Sigmoid colon (tissue), 7 donors: ENCODE measurements around the gene SYNDIG1L. TPM values are rescaled to one million over a fixed set of nuclear protein-coding genes. Genes with fewer than 3 reads are reported as not detected.

Experiments
- DNase-seq: peaks from one replicate; pipeline ENCODE4 v3.0.0-alpha.2; 2019
- H3K27ac ChIP-seq, 4 donors: fragments of 200-600 bp; sonication (generic); one replicate each; pipeline ENCODE4 v1.5.1; 2016 to 2019; ENCODE audit warnings: mild to moderate bottlenecking in 1 of 4
- H3K27me3 ChIP-seq, 3 donors: fragments of 200-600 bp; sonication (generic); one replicate each; pipeline ENCODE4 v1.5.1; 2019; ENCODE audit warnings: mild to moderate bottlenecking in 1 of 3
- H3K36me3 ChIP-seq, 4 donors: fragments of 200-600 bp; sonication (generic); one replicate each; pipeline ENCODE4 v1.5.1; 2016 to 2019
- H3K4me1 ChIP-seq, 4 donors: fragments of 200-600 bp; sonication (generic); one replicate each; pipeline ENCODE4 v1.5.1; 2017 to 2019
- H3K4me3 ChIP-seq, 4 donors: fragments of 200-600 bp; sonication (generic); one replicate each; pipeline ENCODE4 v1.5.1; 2017 to 2019; ENCODE audit warnings: mild to moderate bottlenecking in 2 of 4, moderate library complexity in 1 of 4
- H3K9me3 ChIP-seq, 4 donors: fragments of 200-600 bp in 3 of 4; sonication (generic) in 3 of 4; one replicate each; pipeline versions ENCODE4 v1.5.1 to v1.6.1; 2013 to 2019
- EP300 ChIP-seq, 4 donors: sonication (generic); formaldehyde crosslinking; IDR thresholded peaks; one replicate each; pipeline ENCODE4 v1.6.1; 2017; ENCODE audit warnings: antibody characterized with exemption in 4 of 4
- POLR2A ChIP-seq, 2 donors: fragments of 450-650 bp; IDR thresholded peaks; one replicate each; pipeline ENCODE4 v1.6.1; 2016; ENCODE audit warnings: antibody characterized with exemption in 2 of 2, mild to moderate bottlenecking in 2 of 2, moderate library complexity in 2 of 2
- POLR2AphosphoS5 ChIP-seq, 4 donors: sonication (generic); formaldehyde crosslinking; IDR thresholded peaks; one replicate each; pipeline ENCODE4 v1.6.1; 2017; ENCODE audit warnings: antibody characterized with exemption in 4 of 4
- WGBS, 2 donors: extraction: QIAGEN DNeasy Blood & Tissue Kit; methylation state at CpG; one replicate each; pipeline ENCODE4 v1.1.7; 2013; 5-methylcytosine and 5-hydroxymethylcytosine counted together
- intact Hi-C: fragments of 100-400 bp; cut with DNase I; formaldehyde crosslinking; loops from one replicate; pipeline ENCODE4 v1.15.1; 2023
- polyA plus RNA-seq, 3 donors: library from polyadenylated mRNA; stranded (reverse); fragments of 200-250 nt; gene quantifications; one replicate each; pipeline ENCODE4 v1.2.3, GENCODE V29; 2013
- total RNA-seq, 4 donors: library from RNA; depleted of rRNA; stranded (reverse); fragments of >200 nt; gene quantifications; one replicate each; pipeline ENCODE4 v1.1.0, GENCODE V29; 2016
- TF ChIP-seq, protein P1 (sequence below), 4 experiments: fragments of 450-650 bp in 3 of 4; fragments of 200-600 bp in 1 of 4; IDR thresholded peaks; one replicate each; pipeline ENCODE4 v1.5.1; 2016 to 2019; ENCODE audit warnings: antibody characterized with exemption in 4 of 4, mild to moderate bottlenecking in 3 of 4, moderate library complexity in 2 of 4
- donor health status: healthy with polysubstance abuse.
- donor health status: Bipolar disorder and iron deficiency.
- donor health status: healthy.

Gene SYNDIG1L
- total and polyA plus RNA-seq, 7 donors: under 0.01 to 1.7 (median 0.20) TPM; not detected in 4

DNA sequence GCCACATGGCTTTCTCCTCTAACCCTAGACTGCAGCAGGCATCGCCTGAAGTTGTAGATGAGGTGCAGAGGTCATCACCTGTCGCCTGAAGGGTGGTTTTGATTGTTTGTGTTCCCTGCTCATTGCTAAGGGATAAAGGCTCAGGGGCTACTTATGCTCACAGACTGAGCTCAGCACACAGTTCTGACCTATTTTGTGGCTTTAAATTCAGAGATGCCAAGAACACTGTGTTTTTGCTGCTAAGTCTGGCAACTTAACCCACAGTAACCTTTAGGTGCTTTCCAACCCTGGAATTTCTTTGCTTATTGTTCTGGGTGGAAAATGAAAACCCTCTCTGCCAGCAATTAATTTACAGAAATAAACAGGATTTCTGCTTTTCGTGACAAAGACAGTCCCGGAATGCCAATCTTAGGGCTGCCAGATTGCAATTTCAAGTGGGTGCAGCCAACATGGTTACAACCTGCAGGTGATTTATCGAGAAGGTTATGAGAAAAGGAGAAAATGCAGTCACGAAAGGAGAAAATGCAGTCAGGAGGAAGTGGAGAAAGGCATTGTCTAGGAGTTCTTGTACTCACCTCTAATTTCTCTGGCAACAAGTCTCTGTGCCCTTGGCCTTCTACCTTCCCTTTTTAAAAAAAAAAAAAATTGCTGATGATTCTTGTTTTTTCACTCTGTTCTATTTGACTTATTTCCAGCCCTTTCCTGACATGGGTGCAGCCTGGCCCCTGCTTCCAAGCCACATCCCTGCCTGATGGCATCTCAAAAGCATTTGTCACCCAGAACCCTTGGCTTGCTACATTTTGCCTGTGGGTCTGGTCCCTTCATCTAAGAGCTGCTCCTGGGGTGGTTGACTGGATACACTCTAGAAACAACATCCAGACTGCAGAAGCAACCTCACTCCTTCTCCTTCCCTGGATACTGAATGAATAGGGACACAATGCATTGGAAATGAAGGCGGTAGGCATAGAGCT lies 43.8 kb upstream of the SYNDIG1L start:
- H3K27me3 ChIP-seq: no peaks in the 10 kb centered on the region
- no peak for DNase-seq
- H3K36me3 ChIP-seq: peaks cover 0 to 15% (median 4%) of the 10 kb centered on the region in 4 donors
- intact Hi-C loops: no loop called here
- no peak overlapping the region for H3K4me3 ChIP-seq
- H3K27ac ChIP-seq: no peak overlapping the region
- 86 to 89% methylated on average over 7 of the region's 7 CpGs for WGBS, 2 donors
- no peaks in the 10 kb centered on the region for H3K4me1 ChIP-seq
- no peaks in the 10 kb centered on the region for H3K9me3 ChIP-seq
- TF ChIP-seq, protein P1, sequence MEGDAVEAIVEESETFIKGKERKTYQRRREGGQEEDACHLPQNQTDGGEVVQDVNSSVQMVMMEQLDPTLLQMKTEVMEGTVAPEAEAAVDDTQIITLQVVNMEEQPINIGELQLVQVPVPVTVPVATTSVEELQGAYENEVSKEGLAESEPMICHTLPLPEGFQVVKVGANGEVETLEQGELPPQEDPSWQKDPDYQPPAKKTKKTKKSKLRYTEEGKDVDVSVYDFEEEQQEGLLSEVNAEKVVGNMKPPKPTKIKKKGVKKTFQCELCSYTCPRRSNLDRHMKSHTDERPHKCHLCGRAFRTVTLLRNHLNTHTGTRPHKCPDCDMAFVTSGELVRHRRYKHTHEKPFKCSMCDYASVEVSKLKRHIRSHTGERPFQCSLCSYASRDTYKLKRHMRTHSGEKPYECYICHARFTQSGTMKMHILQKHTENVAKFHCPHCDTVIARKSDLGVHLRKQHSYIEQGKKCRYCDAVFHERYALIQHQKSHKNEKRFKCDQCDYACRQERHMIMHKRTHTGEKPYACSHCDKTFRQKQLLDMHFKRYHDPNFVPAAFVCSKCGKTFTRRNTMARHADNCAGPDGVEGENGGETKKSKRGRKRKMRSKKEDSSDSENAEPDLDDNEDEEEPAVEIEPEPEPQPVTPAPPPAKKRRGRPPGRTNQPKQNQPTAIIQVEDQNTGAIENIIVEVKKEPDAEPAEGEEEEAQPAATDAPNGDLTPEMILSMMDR (IDR thresholded peaks at IDR 0.05): no peak
- TF ChIP-seq EP300 (IDR thresholded peaks at IDR 0.05): no peak
- TF ChIP-seq POLR2A (IDR thresholded peaks at IDR 0.05): no peak
- TF ChIP-seq POLR2AphosphoS5 (IDR thresholded peaks at IDR 0.05): no peak

DNA sequence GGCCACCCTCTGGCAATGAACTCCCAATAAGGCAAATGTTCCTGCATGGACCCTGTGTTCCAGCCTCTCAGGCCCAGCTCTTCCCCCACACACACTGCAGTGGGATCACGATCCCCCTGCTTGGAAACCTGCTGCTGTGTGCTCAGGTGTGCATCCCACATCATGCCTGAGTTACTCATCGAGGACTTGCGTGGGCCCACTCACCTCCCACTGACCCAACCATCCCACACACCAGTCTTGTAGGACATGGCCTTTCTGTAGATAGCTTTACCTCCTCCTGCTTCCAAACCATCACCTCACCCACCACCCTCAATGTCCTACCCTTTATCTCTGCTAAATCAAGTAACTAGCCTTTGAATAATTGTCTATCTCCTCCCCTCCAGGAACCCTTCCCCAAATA lies 42.5 kb upstream of the SYNDIG1L start:
- 93 to 94% methylated on average over 3 of the region's 3 CpGs for WGBS, 2 donors
- H3K4me3 ChIP-seq: no peak overlapping the region
- H3K9me3 ChIP-seq: no peaks in the 10 kb centered on the region
- intact Hi-C loops: no loop called here
- no peak overlapping the region for H3K27ac ChIP-seq
- no peaks in the 10 kb centered on the region for H3K27me3 ChIP-seq
- no peak for DNase-seq
- peaks cover 0 to 4% (median under 1%) of the 10 kb centered on the region in 4 donors for H3K36me3 ChIP-seq
- no peaks in the 10 kb centered on the region for H3K4me1 ChIP-seq
- TF ChIP-seq EP300 (IDR thresholded peaks at IDR 0.05) (no peak), POLR2AphosphoS5 (IDR thresholded peaks at IDR 0.05) (no peak), POLR2A (IDR thresholded peaks at IDR 0.05) (no peak)
- TF ChIP-seq, protein P1 (IDR thresholded peaks at IDR 0.05): no peak

DNA sequence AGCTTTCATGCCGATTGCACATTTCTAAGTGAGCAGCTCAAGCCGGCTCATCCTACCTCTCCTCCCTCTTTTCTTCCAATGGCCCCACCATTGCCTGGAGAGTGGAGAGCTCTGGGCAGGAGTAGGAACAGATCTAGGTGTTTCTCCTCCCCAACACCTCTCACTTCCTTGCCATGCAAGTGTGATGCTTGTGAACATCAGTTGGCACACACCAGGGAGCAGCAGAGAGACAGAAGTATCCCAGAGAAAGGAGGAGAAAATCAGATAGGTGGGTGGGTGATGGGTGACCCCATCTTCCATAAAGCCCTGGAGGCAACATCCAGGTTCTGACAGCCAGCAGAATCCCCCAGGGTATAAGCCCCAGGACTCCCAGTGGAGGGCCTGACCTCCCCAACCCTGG lies 39.3 kb upstream of the SYNDIG1L start:
- H3K27me3 ChIP-seq: no peaks in the 10 kb centered on the region
- no peaks in the 10 kb centered on the region for H3K36me3 ChIP-seq
- 89 to 91% methylated on average over 2 of the region's 2 CpGs for WGBS, 2 donors
- no peak overlapping the region for H3K27ac ChIP-seq
- no peak for TF ChIP-seq EP300 (IDR thresholded peaks at IDR 0.05)
- TF ChIP-seq POLR2A (IDR thresholded peaks at IDR 0.05): no peak
- TF ChIP-seq POLR2AphosphoS5 (IDR thresholded peaks at IDR 0.05): no peak
- TF ChIP-seq, protein P1 (IDR thresholded peaks at IDR 0.05): no peak
- H3K4me1 ChIP-seq: no peaks in the 10 kb centered on the region
- H3K4me3 ChIP-seq: no peak overlapping the region
- intact Hi-C loops: no loop called here
- no peak for DNase-seq
- no peaks in the 10 kb centered on the region for H3K9me3 ChIP-seq

DNA sequence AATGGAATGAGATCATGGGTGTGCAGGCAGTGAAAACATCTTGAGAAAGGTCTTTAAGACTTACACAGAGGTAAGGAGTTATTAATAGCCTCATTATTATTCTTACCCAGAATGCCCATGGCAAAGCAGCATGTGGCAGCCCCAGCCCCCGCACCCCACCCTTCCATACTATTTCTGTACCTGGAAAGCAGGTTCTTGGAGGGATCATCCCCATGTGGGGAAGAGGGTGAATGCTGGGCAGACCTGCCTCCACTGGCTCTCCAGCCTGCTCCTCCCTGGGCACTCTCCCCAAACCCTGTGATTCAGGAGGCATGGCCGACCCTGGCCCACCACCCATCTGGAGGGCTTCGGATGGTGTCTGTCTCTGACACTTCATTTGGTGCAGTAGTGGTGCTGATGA lies 38.8 kb upstream of the SYNDIG1L start:
- Histone ChIP-seq H3K27me3 (no peaks in the 10 kb centered on the region), H3K9me3 (no peaks in the 10 kb centered on the region), H3K27ac (no peak overlapping the region), H3K36me3 (no peaks in the 10 kb centered on the region), H3K4me1 (no peaks in the 10 kb centered on the region), H3K4me3 (no peak overlapping the region)
- WGBS, 2 donors: 92 to 95% methylated on average over 3 of the region's 3 CpGs
- DNase-seq: no peak
- no peak for TF ChIP-seq EP300 (IDR thresholded peaks at IDR 0.05)
- no peak for TF ChIP-seq POLR2A (IDR thresholded peaks at IDR 0.05)
- TF ChIP-seq POLR2AphosphoS5 (IDR thresholded peaks at IDR 0.05): no peak
- TF ChIP-seq, protein P1 (IDR thresholded peaks at IDR 0.05): no peak
- intact Hi-C loops: no loop called here
